Tibial nerve (tissue), 3 donors: ENCODE measurements around the gene MAN1A1.

ENCODE experiments used
- POLR2A ChIP-seq, 2 donors: fragments of 450-650 bp; IDR thresholded peaks; one replicate each; pipeline ENCODE4 v1.6.1; 2017; ENCODE audit warnings: antibody characterized with exemption in 2 of 2, mild to moderate bottlenecking in 2 of 2, moderate library complexity in 2 of 2
- TF ChIP-seq, protein P1 (sequence below), 5 experiments: fragments of 200-600 bp in 3 of 5; fragments of 450-650 bp in 2 of 5; sonication (generic) in 3 of 5; IDR thresholded peaks; one replicate each; pipeline ENCODE4 v1.5.1; 2016 to 2019; ENCODE audit warnings: antibody characterized with exemption in 5 of 5, mild to moderate bottlenecking in 3 of 5, moderate library complexity in 2 of 5

- TF ChIP-seq, protein P1, sequence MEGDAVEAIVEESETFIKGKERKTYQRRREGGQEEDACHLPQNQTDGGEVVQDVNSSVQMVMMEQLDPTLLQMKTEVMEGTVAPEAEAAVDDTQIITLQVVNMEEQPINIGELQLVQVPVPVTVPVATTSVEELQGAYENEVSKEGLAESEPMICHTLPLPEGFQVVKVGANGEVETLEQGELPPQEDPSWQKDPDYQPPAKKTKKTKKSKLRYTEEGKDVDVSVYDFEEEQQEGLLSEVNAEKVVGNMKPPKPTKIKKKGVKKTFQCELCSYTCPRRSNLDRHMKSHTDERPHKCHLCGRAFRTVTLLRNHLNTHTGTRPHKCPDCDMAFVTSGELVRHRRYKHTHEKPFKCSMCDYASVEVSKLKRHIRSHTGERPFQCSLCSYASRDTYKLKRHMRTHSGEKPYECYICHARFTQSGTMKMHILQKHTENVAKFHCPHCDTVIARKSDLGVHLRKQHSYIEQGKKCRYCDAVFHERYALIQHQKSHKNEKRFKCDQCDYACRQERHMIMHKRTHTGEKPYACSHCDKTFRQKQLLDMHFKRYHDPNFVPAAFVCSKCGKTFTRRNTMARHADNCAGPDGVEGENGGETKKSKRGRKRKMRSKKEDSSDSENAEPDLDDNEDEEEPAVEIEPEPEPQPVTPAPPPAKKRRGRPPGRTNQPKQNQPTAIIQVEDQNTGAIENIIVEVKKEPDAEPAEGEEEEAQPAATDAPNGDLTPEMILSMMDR (IDR thresholded peaks at IDR 0.05), result no peak
- TF ChIP-seq POLR2A (IDR thresholded peaks at IDR 0.05), result no peak
These were observed 3.1 kb downstream of the MAN1A1 start for GRCh38 chr6:119346450-119346849.
